GM12865 (cell line): ENCODE measurements around the gene SLC43A1.
"Not testable (repeated sequence)": the region's sequence is repeated elsewhere in the genome, so short reads cannot be mapped to it uniquely, and the experiment has no call there.

ENCODE experiments used
- DNase-seq: peaks from one replicate; pipeline ENCODE4 v3.0.0; 2010; ENCODE audit warnings: low read depth
- H3K4me3 ChIP-seq: 2 replicates; pipeline ENCODE4 v1.5.1; 2011; ENCODE audit warnings: mild to moderate bottlenecking, low read depth, low read length, control low read depth
- CTCF ChIP-seq: IDR thresholded peaks from 2 replicates; pipeline ENCODE4 v1.5.1; 2011; ENCODE audit warnings: low read length, control low read depth, low read depth, inconsistent platforms; ENCODE audit not compliant: insufficient read depth; ENCODE audit errors: missing control alignments

Gene SLC43A1

GRCh38 chr11:57446055-57446454, 69.4 kb downstream of the SLC43A1 start:
- TF ChIP-seq CTCF: no peak
- no peak for DNase-seq
- no peak overlapping the region for H3K4me3 ChIP-seq

GRCh38 chr11:57445122-57445394, 70.4 kb downstream of the SLC43A1 start:
- DNase-seq, H3K4me3 ChIP-seq: not testable (repeated sequence)

- no peak for DNase-seq
- H3K4me3 ChIP-seq: no peak overlapping the region
- TF ChIP-seq CTCF: no peak
These were observed 71.0 kb downstream of the SLC43A1 start for GRCh38 chr11:57444362-57445121.

GRCh38 chr11:57440744-57441414, 74.6 kb downstream of the SLC43A1 start:
- H3K4me3 ChIP-seq: no peak overlapping the region
- TF ChIP-seq CTCF: no peak
- no peak for DNase-seq

GRCh38 chr11:57439786-57440185, 75.7 kb downstream of the SLC43A1 start:
- H3K4me3 ChIP-seq: no peak overlapping the region
- DNase-seq: no peak
- TF ChIP-seq CTCF: no peak

- no peak for DNase-seq
- H3K4me3 ChIP-seq: no peak overlapping the region
These were observed 76.9 kb downstream of the SLC43A1 start for GRCh38 chr11:57438345-57439285.

More at GRCh38 chr11:57438345-57439285, 76.9 kb downstream of the SLC43A1 start:
- TF ChIP-seq CTCF: no peak
